ENCODE results near the gene DGLUCY. TPM values are rescaled to one million over a fixed set of nuclear protein-coding genes. Genes with fewer than 3 reads are reported as not detected.

Gene DGLUCY
- total and polyA plus RNA-seq, 2 of the 8 experiments (the other 6 are each of a cell fraction or from before 2014, with no cell fraction given), result 24.9 to 31.8 TPM

DNA sequence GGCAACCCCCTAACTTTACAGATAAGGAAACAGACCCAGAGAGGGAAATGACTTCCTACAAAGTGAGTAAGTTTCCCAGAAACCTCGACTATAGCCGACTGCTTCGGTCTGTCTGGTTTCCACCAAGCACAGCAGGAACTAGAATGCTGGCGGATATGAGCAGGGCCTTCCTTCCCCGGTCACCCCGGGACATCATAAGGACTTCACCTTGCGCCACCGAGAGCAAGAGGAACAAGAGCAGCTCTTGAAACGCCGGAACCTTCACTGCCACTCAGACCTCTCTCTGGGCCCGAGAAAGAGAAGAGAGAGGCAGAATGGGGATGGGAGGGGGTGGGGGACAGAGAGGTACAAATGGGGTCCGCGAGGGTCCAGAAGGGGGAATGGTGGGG is 160.0 kb downstream of the DGLUCY start (continued):
- TF ChIP-seq, protein P1, sequence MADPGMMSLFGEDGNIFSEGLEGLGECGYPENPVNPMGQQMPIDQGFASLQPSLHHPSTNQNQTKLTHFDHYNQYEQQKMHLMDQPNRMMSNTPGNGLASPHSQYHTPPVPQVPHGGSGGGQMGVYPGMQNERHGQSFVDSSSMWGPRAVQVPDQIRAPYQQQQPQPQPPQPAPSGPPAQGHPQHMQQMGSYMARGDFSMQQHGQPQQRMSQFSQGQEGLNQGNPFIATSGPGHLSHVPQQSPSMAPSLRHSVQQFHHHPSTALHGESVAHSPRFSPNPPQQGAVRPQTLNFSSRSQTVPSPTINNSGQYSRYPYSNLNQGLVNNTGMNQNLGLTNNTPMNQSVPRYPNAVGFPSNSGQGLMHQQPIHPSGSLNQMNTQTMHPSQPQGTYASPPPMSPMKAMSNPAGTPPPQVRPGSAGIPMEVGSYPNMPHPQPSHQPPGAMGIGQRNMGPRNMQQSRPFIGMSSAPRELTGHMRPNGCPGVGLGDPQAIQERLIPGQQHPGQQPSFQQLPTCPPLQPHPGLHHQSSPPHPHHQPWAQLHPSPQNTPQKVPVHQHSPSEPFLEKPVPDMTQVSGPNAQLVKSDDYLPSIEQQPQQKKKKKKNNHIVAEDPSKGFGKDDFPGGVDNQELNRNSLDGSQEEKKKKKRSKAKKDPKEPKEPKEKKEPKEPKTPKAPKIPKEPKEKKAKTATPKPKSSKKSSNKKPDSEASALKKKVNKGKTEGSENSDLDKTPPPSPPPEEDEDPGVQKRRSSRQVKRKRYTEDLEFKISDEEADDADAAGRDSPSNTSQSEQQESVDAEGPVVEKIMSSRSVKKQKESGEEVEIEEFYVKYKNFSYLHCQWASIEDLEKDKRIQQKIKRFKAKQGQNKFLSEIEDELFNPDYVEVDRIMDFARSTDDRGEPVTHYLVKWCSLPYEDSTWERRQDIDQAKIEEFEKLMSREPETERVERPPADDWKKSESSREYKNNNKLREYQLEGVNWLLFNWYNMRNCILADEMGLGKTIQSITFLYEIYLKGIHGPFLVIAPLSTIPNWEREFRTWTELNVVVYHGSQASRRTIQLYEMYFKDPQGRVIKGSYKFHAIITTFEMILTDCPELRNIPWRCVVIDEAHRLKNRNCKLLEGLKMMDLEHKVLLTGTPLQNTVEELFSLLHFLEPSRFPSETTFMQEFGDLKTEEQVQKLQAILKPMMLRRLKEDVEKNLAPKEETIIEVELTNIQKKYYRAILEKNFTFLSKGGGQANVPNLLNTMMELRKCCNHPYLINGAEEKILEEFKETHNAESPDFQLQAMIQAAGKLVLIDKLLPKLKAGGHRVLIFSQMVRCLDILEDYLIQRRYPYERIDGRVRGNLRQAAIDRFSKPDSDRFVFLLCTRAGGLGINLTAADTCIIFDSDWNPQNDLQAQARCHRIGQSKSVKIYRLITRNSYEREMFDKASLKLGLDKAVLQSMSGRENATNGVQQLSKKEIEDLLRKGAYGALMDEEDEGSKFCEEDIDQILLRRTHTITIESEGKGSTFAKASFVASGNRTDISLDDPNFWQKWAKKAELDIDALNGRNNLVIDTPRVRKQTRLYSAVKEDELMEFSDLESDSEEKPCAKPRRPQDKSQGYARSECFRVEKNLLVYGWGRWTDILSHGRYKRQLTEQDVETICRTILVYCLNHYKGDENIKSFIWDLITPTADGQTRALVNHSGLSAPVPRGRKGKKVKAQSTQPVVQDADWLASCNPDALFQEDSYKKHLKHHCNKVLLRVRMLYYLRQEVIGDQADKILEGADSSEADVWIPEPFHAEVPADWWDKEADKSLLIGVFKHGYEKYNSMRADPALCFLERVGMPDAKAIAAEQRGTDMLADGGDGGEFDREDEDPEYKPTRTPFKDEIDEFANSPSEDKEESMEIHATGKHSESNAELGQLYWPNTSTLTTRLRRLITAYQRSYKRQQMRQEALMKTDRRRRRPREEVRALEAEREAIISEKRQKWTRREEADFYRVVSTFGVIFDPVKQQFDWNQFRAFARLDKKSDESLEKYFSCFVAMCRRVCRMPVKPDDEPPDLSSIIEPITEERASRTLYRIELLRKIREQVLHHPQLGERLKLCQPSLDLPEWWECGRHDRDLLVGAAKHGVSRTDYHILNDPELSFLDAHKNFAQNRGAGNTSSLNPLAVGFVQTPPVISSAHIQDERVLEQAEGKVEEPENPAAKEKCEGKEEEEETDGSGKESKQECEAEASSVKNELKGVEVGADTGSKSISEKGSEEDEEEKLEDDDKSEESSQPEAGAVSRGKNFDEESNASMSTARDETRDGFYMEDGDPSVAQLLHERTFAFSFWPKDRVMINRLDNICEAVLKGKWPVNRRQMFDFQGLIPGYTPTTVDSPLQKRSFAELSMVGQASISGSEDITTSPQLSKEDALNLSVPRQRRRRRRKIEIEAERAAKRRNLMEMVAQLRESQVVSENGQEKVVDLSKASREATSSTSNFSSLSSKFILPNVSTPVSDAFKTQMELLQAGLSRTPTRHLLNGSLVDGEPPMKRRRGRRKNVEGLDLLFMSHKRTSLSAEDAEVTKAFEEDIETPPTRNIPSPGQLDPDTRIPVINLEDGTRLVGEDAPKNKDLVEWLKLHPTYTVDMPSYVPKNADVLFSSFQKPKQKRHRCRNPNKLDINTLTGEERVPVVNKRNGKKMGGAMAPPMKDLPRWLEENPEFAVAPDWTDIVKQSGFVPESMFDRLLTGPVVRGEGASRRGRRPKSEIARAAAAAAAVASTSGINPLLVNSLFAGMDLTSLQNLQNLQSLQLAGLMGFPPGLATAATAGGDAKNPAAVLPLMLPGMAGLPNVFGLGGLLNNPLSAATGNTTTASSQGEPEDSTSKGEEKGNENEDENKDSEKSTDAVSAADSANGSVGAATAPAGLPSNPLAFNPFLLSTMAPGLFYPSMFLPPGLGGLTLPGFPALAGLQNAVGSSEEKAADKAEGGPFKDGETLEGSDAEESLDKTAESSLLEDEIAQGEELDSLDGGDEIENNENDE (IDR thresholded peaks at IDR 0.05; ENCODE audit: insufficient replicate concordance, low read length), result no peak
- TF ChIP-seq NRF1 (IDR thresholded peaks at IDR 0.05; ENCODE audit: low read depth, low read length) (no peak), ZNF274 (IDR thresholded peaks at IDR 0.05; ENCODE audit: borderline replicate concordance, extremely low read depth, low read length) (no peak), GTF2F1 (IDR thresholded peaks at IDR 0.05; ENCODE audit: borderline replicate concordance, low read depth, low read length) (no peak), NANOG (IDR thresholded peaks at IDR 0.05; ENCODE audit: insufficient read depth, low read depth, low read length, poor library complexity, severe bottlenecking) (no peak), RXRA (IDR thresholded peaks at IDR 0.05; ENCODE audit: insufficient read depth, low read depth, low read length) (no peak), CHD1 (IDR thresholded peaks at IDR 0.05; ENCODE audit: low read depth, low read length) (no peak), KDM4A (IDR thresholded peaks at IDR 0.05; ENCODE audit: low read depth, low read length, severe bottlenecking) (no peak), CBX5 (IDR thresholded peaks at IDR 0.05; ENCODE audit: low read depth, low read length) (no peak)
- TF ChIP-seq, protein P2, sequence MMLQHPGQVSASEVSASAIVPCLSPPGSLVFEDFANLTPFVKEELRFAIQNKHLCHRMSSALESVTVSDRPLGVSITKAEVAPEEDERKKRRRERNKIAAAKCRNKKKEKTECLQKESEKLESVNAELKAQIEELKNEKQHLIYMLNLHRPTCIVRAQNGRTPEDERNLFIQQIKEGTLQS (IDR thresholded peaks at IDR 0.05; ENCODE audit: insufficient read depth, low read depth, low read length), result no peak
